Measurements from ENCODE around the gene PHEX.

- TF ChIP-seq CTCF (IDR thresholded peaks at IDR 0.05 in 4 of 5, conservative IDR thresholded peaks at IDR 0.05 in 1 of 5) (no peak), POLR2A (IDR thresholded peaks at IDR 0.05) (no peak)
These were observed 86.2 kb downstream of the PHEX start for GRCh38 chrX:22118161-22118830.

All from gastrocnemius medialis (tissue), 4 donors.